GM18519 (cell line): Measurements from ENCODE around the gene DDAH1.
"Not testable (repeated sequence)": the region's sequence is repeated elsewhere in the genome, so short reads cannot be mapped to it uniquely, and the experiment has no call there.

Experiments
- ATAC-seq: cut with Tn5 transposase; IDR thresholded peaks from one replicate; pipeline ENCODE4 v1.9.1; 2021; ENCODE audit warnings: mild to moderate bottlenecking, moderate library complexity; ENCODE audit not compliant: unreplicated experiment, low FRiP score

DDAH1 gene

DNA sequence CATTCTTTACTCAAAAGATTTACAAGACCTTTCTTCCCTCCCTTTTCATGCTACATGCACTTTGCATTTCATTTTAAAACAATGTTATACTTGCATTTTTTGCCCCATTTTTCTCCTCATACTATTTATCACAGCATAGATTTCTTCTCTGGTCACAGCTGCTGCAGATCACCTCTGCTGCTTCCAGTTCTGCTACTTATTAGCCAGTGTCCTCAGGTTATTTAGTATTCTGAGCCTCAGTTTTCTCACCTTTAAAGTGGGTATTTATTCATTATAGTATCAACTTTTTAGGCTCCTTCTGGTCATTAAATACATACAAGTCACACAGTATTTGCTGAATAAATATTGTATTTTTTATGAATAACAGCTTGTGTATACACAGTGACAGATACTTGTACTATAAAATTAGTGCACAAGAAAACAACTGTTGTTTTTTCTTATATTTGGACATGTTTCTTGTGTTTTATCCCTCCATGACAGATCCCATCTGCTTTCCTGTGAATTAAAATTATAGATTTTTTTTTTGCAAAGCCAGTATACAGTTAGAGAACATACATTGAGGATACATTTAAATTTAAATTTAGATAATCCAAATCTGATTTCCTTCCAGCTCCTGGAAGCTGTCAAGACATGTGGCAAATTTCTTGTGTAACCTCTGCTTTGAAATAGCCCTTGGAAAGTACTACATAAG, 103.2 kb downstream of the DDAH1 start:
- no peak for ATAC-seq

DNA sequence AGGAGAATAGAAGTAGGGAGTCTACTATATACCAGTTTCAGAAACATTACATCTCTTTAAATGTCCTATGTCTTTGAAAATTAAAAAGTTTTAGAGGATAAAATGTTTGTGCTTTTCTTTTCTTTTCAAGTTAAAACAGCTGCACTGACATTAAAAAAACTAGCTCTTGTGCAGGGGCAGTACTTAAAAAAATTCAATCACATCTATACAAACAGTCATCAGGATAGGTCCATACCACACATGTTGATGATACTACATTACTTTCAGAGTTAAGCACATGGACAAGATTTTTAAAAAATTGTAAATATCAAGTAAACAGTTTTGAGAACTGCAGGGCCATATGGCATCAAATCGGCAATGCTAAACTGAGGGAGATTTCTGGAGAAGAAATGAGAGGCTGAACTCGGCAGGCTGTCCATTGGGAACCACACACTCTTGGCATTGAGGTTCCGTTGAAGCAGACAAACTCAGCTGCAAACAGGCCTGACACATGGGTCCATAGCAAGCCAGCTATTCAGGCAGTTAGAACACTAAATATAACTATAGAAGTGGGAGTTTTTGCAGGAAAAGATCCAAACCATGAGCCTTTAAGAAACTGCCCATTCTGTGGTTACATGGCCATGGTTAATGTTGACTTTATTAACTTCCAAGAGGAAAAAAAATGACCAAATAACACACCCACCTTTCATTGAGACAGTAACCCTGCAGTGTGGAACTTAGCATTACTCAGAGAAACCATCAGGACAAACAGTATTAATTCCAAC, 104.0 kb downstream of the DDAH1 start:
- no peak for ATAC-seq

DNA sequence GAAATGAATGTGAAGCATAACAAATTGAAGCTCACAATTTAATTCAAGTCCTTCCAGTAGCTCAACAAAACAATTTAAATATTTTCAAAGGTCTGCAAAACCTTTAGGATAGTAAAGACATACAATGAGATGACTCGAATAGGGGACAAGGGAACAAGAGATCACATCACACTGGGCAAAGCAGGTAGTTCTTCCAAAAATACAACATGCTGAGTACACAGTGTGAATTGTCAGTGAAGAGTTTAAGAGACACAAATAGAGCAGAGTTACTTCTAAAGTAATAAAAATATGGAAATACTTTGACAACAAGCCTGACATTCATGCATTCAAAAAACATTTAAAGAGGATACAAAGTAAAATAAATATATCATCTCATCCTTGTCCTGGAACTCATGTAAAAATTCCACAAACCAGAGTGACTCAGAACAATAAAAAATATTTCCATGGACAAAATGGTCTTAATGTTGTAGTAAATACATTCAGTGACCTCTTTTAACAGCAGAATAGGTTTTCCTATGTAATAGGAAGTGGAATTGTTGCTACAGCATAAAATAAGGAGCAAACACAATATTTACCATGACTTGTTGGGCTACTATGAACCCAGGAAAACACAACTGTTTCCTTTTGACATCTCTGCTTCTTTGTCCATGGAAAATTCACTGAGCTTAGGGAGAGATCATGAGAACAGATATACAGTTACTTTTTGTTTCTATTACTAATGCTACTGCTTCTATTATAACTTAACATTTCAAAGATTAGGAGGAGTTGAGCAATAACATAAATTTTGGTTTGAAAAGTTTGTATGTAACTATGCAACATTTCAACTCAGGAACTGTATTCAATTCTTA, 104.9 kb downstream of the DDAH1 start:
- no peak for ATAC-seq

DNA sequence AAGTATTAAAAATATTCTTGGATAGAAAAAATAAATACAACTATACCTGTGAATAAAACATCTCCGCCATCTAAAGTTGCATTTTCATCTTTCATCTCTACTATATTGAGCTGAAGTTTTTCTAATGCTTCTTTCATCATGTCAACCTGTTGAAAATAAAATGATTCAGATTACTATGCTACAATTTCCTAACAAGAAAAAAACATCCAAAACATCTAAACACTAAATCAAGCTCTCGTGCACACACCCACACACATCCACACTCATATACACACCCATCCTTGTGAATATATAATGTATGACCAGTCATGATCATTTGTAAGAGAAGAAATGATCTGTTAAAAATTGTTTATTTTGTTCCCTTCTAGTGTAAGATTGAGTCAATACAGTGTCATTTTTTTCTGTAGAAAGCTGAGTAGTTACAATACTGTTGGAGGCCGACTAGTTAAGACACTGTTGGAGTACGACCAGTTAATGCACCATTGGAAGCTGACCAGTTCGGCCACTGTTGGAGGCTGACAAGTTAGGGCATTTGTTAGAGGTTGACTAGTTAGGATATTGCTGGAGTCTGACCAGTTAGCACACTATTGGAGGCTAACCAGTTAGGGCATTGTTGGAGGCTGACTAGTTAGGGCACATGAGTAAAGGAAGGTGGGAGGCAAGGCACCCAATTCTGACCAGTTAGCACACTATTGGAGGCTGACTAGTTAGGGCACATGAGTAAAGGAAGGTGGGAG, 106.1 kb downstream of the DDAH1 start:
- ATAC-seq, result no peak

DNA sequence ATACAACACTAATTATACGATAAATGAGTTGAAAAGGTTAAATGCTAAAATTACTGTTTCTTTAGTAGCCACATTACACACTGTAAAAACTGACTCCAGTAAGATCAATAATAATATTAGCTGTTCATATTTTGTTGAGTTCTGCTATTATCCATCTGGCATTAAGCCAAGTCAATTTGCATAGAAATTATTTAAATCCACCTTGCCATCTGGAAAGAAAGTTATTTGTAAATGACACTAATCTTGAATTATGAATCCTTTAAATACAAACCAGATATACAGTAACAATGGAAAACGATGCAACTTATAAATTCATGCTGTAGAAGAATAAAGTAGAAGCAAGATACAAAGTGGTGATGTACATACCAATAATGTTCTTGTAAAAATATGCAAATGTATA, 107.1 kb downstream of the DDAH1 start:
- ATAC-seq, result no peak

DNA sequence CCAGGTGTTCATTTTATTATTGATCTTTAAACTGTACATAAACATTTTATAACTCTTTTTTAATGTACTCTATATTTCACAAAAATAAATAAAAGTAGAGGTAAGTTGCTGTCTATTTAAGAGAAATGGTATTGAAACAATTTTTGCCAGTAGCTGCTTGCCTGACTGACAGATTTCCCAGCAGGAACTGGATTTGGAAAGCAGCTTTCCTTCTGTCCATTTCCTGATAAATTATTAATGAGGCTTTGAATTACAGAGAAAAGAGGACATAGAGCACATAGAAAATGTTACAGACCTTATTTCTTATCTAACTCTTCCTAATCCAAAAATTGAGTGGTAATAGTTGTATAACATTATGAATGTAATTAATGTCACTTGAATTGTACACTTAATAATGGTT, 108.8 kb downstream of the DDAH1 start:
- no peak for ATAC-seq

DNA sequence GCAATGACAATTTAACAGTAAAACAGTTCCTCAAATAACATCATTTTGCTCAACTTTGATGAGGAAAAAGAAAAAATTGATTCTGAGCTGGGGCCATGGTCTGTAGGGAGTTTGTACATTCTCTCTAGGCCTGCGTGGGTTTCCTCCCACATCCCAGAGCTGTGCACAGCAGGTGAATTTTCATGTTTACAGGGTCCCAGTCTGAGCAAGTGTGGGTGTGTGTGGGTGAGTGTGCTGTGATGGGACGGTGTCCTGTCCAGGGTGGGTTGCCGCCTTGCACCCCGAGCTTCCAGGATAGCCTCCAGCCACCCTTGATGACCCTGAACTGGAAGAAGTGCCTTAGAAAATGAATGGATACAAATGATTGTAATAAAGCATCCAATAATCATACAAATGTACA, 112.9 kb downstream of the DDAH1 start:
- ATAC-seq, result no peak

DNA sequence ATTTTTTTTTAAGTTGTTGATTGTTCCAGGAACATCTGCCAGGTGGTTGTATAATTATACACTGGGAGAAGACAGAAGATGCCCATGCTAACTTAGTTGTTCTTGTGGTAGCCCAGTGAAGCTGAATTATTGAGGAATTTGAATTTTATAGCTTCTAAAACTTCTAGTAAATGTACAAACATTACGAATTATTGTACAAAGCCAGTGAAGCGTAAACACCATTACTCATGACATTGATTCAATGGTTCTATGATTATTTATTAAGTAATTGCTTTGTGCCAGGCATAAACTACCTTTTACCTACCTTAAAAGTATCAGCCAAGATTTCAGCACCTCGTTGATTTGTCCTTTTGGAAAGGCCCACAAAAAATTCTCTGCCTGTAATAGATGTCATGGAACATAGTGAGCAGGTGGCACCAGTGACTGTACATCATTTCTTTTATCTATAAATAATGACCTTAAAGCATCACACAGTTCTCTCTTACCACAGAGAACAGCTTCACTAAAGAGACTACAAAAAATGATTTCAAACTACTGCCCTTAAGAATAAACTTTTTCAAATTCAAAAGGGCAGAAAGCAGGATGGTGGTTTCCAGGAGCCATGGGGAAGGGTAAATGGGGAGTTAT, 113.6 kb downstream of the DDAH1 start:
- no peak for ATAC-seq

DNA sequence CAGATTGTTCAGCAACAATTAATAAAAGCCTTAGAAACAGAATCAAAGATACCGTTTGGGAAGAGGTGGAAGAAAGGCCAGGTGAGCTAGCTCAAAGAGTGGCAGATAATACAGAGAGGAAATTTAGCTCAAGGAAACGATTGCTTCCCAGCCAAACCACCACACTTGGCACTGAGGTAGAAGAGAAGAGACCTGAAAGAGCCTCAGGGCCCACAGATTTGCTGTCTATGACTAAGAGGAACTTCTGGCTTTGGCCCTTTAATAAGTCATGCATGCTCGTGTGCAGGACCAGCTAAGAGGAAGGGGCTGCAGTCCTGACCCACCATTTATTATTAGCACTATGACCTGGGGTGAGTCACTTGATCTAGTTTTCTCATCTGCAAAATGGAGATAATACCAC, 115.7 kb downstream of the DDAH1 start:
- no peak for ATAC-seq

DNA sequence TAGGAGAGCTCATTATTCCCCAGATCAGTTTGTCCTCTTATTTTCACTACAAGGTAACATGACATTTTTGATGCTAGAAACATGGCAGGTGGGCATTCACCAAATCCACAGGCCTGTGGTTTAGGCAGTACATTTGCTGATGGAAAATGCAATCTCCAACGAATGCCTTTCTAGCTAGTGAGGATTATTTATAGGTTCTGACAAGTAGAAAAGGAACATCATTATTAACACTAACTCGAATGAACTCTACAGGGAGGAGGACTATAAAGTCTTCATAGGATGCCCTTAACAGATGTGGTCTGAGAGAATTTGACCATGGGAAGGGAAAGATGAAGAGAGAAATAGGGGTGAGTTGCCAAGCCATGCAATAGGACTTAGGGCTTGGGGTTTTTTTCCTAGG, 117.1 kb downstream of the DDAH1 start:
- no peak for ATAC-seq

DNA sequence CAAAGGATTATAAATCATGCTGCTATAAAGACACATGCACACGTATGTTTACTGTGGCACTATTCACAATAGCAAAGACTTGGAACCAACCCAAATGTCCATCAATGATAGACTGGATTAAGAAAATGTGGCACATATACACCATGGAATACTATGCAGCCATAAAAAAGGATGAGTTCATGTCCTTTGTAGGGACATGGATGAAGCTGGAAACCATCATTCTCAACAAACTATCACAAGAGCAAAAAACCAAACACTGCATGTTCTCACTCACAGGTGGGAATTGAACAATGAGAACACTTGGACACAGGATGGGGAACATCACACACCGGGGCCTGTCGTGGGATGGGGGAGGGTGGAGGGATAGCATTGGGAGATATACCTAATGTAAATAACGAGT, 117.7 kb downstream of the DDAH1 start:
- not testable (repeated sequence) for ATAC-seq

DNA sequence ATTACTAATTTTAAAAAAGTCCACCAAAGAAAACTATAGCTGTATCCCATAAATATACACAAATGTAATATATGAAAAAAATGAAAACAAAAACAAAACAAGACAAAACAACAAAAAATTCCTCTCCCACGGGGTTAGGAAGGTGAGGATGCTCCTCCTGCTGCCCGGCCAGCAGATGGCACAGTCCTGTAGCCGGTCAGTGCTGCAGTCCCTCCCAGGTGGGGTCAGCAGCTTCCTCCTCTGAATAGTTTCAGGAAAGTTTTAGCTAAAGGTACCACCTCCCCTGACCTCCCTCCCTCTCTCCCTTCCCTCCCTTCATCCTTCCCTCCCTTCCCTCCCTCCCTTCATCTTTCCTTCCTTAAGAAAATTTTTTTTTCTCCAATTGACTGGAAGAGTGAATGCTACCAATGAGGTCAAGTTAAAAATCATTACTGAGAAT, 120.7 kb downstream of the DDAH1 start:
- ATAC-seq, result no peak

DNA sequence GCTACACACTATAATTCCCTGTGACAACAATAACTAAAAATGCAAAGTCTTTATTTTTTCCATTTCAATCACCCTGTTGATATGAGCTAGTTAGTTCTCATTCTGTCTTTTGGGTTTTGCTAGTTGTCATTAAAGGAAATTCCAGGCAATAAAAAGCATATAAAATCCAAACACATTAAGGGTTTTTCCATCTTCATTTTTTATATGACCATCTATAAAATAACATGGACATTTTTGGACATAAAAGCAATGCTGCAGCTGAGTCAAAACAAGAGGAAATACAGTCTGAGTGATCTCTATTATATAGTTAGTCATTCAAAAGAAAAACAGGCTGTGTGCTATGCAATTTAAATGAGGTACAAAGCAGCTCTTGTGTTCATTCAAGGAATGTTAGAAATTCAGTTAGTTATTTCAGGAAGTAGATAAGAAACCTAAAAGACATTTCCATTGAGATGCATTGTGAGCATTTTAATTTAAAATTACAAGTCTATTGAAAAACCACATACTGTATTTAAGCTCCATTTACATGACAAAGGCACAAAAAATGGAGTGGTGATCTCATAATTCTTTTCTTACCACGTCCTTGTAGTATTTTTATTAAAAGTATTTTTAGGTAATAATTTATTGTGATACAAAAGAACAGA, 121.2 kb downstream of the DDAH1 start:
- ATAC-seq, result no peak

DNA sequence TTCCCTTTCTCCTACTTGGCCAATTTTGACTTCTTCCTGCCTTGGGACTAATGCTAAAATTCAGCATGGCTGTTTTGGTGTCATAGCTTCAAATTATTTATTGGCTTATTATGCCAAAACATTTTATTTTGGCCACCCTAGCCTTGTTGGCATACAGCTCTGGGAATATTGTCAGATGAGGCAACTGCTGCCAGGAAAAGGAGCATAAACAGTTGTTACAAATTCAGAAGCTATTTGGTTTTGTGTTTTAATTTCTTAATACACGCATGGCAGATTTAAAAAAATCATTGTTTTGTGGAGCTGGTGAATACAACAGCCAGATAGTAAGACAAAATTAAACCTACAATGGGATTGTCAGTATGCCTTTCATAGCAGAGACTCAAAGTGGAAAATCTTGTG, 121.7 kb downstream of the DDAH1 start:
- ATAC-seq, result no peak

DNA sequence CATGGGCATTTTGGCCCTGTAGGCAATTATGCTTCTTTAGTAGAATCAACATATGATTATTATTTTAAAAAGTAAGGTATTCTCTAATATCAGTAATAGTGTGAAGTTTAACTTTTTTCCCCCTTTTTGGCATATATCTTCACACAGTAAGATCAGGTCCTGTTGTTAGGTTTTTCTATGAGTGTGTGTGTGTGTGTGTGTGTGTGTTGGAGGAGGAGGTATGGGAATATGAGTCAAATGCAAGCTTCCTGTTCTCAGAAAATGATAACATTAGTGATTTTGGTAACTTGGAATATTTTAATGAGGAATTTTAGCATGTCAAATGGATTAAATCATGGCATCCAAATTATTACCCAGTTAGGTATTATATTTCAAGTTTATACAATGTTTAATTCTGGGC, 122.8 kb downstream of the DDAH1 start:
- ATAC-seq, result no peak

DNA sequence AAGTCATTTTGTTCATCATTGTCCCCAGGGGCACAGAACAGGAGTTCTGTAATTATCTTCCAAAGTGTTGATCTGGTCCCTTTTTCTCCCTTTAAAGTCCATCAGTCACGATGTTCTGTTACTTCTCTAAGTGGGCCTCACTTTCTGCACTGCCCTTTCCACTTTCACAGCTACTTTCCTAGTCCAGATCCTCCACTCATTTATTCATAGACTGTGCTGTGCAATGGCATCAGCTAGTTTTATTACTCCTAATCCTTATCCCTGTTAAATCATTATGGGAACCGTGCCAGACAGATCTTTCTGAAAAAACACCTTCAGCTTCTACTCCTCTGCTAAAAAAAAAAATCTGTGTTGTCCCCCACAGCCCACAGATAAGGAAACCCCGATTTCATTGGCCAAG, 124.5 kb downstream of the DDAH1 start:
- ATAC-seq, result no peak

DNA sequence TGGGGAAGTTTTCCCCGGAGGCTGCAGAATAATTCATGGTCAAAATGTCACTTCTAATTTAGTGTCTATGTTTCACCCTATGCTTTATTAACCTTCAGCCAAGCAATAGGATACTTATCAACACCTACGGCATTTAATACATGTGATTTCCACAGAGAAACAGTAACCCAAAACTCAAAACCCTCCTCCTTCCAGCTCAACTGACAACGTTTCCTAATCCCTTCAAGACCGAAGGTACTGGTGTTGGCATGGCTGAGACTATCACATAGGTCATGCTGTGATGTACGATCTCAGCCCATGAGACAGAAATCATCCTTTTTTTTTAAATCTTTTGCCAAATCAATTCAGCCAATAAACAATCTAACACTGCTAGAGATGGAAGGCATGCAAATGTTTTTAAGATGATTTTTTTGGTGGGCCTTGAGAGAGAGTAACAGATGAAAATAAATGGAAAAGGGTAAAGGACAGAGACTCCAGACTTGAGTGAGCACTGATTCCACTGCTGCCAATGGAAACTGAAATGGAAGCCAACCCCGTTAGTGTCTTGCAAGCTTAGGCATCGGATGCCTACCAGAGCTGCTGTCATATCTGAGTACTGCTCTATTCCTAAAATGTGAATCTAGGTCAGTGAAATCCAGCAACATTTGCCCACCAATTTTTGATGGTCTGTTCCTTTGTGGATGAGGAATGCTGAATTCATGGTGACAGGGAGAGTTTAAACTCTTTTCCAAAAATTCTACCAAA, 125.1 kb downstream of the DDAH1 start:
- ATAC-seq, result no peak

DNA sequence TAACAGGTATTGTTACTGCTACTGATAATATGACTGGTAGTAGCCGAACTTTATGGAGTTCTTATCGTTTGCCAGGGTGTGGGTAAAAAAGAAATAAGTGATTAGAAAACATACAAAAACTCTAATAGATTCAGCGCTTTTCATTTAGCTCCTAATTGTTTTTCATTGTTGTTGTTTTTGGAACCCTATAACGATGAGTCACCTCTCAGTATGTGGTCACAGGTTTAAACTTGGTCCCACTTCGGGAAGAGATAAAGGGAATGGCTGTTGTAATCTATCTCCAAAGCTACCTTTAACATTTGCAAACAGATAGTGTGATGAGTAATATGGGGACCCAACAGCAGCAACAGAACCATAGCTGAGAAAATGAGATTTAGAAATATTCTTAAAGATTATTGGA, 125.9 kb downstream of the DDAH1 start:
- no peak for ATAC-seq

DNA sequence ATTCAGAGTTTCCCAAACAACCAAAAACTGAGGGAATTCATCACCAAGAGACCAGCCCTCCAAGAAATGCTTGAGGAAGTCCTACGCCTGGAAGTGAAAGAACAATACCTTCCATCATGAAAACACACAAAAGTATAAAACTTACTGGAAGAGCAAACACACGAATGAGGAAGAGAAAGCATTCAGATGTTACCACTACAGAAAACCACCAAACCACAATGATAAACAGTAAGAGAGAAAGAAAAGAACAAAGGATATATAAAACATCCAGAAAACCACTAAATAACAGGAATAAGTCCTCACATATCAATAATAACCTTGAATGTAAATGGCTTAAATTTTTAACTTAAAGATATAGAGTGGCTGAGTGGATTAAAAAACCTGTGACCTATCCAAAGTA, 130.0 kb downstream of the DDAH1 start:
- peak; percentile 80 for ATAC-seq
